K562 (cell line): ENCODE data around the gene PRMT5. TPM values are rescaled to one million over a fixed set of nuclear protein-coding genes. Genes with fewer than 3 reads are reported as not detected.

Experiments
- ATF4 ChIP-seq: fragments of 450-650 bp; formaldehyde crosslinking; IDR thresholded peaks from 2 replicates; pipeline ENCODE4 v1.4.0; 2022; ENCODE audit warnings: mild to moderate bottlenecking, moderate library complexity
- BCLAF1 ChIP-seq, 2 experiments: fragments of 450-650 bp in 1 of 2; IDR thresholded peaks; 2 replicates each; pipeline ENCODE4 v1.6.1; 2011 to 2017; ENCODE audit warnings: low read depth in 2 of 2, antibody characterized with exemption in 1 of 2, borderline replicate concordance in 1 of 2, low read length in 1 of 2, mild to moderate bottlenecking in 1 of 2, mixed read lengths in 1 of 2; ENCODE audit not compliant: control insufficient read depth in 1 of 2
- BCOR ChIP-seq: fragments of 450-650 bp; IDR thresholded peaks from 2 replicates; pipeline ENCODE4 v1.6.1; 2016
- ETV5 ChIP-seq: sonication (generic); formaldehyde crosslinking; IDR thresholded peaks from 2 replicates; pipeline ENCODE4 v1.4.0; 2020; ENCODE audit warnings: low read depth, mild to moderate bottlenecking, missing genetic modification reagents
- MTA2 ChIP-seq: fragments of 450-650 bp; IDR thresholded peaks from 2 replicates; pipeline ENCODE4 v1.6.1; 2016; ENCODE audit warnings: low read depth
- PATZ1 ChIP-seq: fragments of 250-450 bp; sonication (Bioruptor Pico); IDR thresholded peaks from 2 replicates; pipeline ENCODE4 v1.5.0; 2020; ENCODE audit warnings: mild to moderate bottlenecking, borderline replicate concordance
- RHOXF2B ChIP-seq: fragments of 250-450 bp; sonication (Bioruptor Pico); conservative IDR thresholded peaks from 2 replicates; pipeline ENCODE4 v1.5.1; 2021
- RNF2 ChIP-seq: sonication (generic); IDR thresholded peaks from 2 replicates; pipeline ENCODE4 v1.6.1; 2016
- TBP ChIP-seq: optimal IDR thresholded peaks from 2 replicates; pipeline ENCODE3; 2011; ENCODE audit warnings: low read depth, low read length, improper control_type of control experiment
- TCF7L2 ChIP-seq: fragments of 150-350 bp; IDR thresholded peaks from 2 replicates; pipeline ENCODE4 v1.6.1; 2016; ENCODE audit warnings: low read depth, mild to moderate bottlenecking, low read length, moderate library complexity
- ZBTB33 ChIP-seq: sonication (generic); formaldehyde crosslinking; IDR thresholded peaks from 2 replicates; pipeline ENCODE4 v1.8.1; 2023; ENCODE audit warnings: mild to moderate bottlenecking, missing genetic modification reagents
- ZNF121 ChIP-seq: sonication (generic); formaldehyde crosslinking; conservative IDR thresholded peaks from 2 replicates; pipeline ENCODE4 v1.8.0; 2022; ENCODE audit warnings: missing genetic modification reagents
- ZNF436 ChIP-seq: fragments of 250-450, 450-650 bp; sonication (Bioruptor Pico); formaldehyde crosslinking; IDR thresholded peaks from 2 replicates; pipeline ENCODE4 v1.7.0; 2020; ENCODE audit warnings: mild to moderate bottlenecking
- polyA plus RNA-seq, 8 experiments: library from polyadenylated mRNA; depleted of rRNA in 4 of 8; stranded (reverse) in 5 of 8; unstranded in 3 of 8; fragments of >200 nt; fragmentation: Nextera tagmentation in 2 of 8; fragmentation: Illumina TruSeq in 1 of 8; extraction: Ambion mirVana in 2 of 8; extraction: Trizol in 1 of 8; gene quantifications; 2 replicates each; pipeline versions ENCODE4 v1.2.1 to v1.2.3, GENCODE V29; 2011 to 2014; ENCODE audit warnings: inconsistent platforms in 1 of 8, missing spikeins in 1 of 8
- total RNA-seq, 7 experiments: library from RNA; depleted of rRNA in 6 of 7; stranded (reverse); fragments of >200 nt in 6 of 7; fragmentation: Illumina TruSeq in 2 of 7; extraction: Trizol in 2 of 7; gene quantifications; 2 replicates each; pipeline versions ENCODE4 v1.2.1 to v1.2.3, GENCODE V29; 2011 to 2021; ENCODE audit warnings: low replicate concordance in 1 of 7

The PRMT5 gene
- total and polyA plus RNA-seq, 9 of the 15 experiments (the other 6 are each of a cell fraction or from before 2014, with no cell fraction given): 114 to 552 (median 222) TPM

GRCh38 chr14:22918804-22919600 is 10.2 kb downstream of the PRMT5 start, which contains the start of gene RBM23 (continued):
- TF ChIP-seq BCLAF1 (IDR thresholded peaks at IDR 0.05; ENCODE audit: borderline replicate concordance in 1 of 2, control insufficient read depth in 1 of 2, low read depth in 2 of 2, low read length in 1 of 2) (no peak), ZNF436 (CRISPR knock-in tag) (0 out of 2 replicates have a peak, but pooled peaks have one; percentile 47), ZNF121 (no peak), TCF7L2 (no peak), RNF2 (no peak), RHOXF2B (CRISPR knock-in tag) (no peak), MTA2 (no peak), ZBTB33 (no peak), ATF4 (CRISPR knock-in tag) (no peak), PATZ1 (CRISPR knock-in tag) (no peak), BCOR (no peak), TBP (peak; percentile 90), ETV5 (no peak; the same call in 1 of the 2 replicates)
